ENCODE data around the gene DOP1B. TPM values are rescaled to one million over a fixed set of nuclear protein-coding genes. Genes with fewer than 3 reads are reported as not detected.

The DOP1B gene
- total RNA-seq (2022; extraction: Qiagen RNA extraction): 3.1 to 5.1 TPM (median 3.5 TPM) in 5 replicates

GRCh38 chr21:36156815-36157670 lies at the start of gene DOP1B:
Gene DOP1B, plus strand, starts transcription at chr21:36156824. Its CDS starts 7,910 bp downstream, at chr21:36164734.

GRCh38 chr21:36134803-36135390 lies 21.7 kb upstream of the DOP1B start, which contains the start of gene CBR3:
Gene CBR3, plus strand, starts transcription at chr21:36135079. Its CDS starts 114 bp downstream, at chr21:36135193.

Other genes with a start within 250 kb of the DOP1B start
- gene SETD4, start 96.3 kb upstream of the DOP1B start, total RNA-seq (2022; extraction: Qiagen RNA extraction): 8.3 to 12.2 TPM (median 10.2 TPM) in 5 replicates
- gene CBR1, start 86.8 kb upstream of the DOP1B start, total RNA-seq (2022; extraction: Qiagen RNA extraction): 139 to 178 TPM (median 165 TPM) in 5 replicates
- gene CBR3, start 21.7 kb upstream of the DOP1B start, total RNA-seq (2022; extraction: Qiagen RNA extraction): 10.7 to 14.1 TPM (median 13.5 TPM) in 5 replicates
- 5.8 to 7.4 TPM (median 6.4 TPM) in 5 replicates for gene MORC3, start 163.4 kb downstream of the DOP1B start, total RNA-seq (2022; extraction: Qiagen RNA extraction)
- 11.0 to 12.4 TPM (median 11.7 TPM) in 5 replicates for gene CHAF1B, start 228.6 kb downstream of the DOP1B start, total RNA-seq (2022; extraction: Qiagen RNA extraction)

Data from A549 treated with Mapracorat at 1 μM for 4 hours (cell line).